ENCODE results near the gene FXYD4.
"Not testable (repeated sequence)": the region's sequence is repeated elsewhere in the genome, so short reads cannot be mapped to it uniquely, and the experiment has no call there.

Gene FXYD4

GRCh38 chr10:43376828-43377423, 5.5 kb downstream of the FXYD4 start:
- DNase-seq = no peak

DNA sequence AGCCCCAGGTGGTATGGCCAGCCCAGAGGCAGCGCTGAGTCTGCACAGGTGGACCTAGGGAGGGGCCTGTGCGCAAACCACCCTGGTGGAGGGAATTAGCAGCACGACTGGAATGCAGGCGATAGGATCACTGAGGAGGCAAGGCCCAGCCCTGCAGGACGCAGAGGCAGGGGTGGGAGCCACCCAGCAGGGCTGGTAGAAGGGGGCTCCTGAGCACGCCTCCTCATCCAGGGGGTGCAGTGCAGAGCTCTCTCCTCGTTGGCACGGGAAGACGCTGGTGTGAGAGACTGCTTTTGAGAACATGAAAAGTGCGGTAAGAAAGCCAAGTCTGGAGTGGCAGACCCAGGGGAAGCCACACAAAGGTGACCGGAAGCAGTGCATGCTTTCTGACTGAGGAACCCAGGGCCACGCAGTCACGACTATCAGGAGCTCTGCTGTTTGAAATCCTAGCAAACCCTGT, 6.0 kb downstream of the FXYD4 start:
- no peak for DNase-seq

- DNase-seq = no peak
Measured at GRCh38 chr10:43380610-43381222, 9.3 kb downstream of the FXYD4 start.

DNA sequence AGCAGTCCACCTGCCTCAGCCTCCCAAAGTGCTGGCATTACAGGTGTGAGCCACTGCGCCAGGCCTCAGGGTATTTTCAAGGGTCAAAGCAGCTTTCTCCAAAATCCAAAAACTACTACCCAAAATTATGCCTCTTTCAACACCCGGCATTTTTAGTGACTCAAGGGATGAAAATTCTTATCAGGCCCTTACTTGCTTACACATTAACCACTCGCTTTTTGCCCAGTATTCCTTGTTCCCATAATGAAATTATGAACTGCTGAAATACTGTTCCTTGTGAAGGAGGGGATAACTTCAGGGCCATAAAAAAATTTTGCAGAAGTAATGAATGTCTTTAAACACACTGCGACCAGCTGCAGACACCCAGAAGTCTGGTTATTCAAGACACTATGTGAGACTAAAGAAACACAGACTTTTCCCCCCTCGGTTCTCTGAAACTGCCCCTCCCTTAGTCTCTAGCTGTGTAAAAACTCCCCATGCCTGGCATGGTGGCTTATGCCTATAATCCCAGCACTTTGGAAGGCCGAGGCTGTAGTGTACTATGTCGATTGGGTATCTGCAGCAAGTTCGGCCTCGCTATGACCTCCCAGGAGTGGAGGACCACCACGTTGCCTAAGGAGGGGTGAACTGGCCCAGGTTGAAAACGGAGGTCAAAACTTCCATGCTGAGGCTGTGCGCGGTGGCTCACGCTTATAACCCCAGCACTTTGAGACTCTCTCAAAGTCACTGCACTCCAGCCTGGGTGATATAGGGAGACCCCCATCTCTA, 12.0 kb downstream of the FXYD4 start:
- DNase-seq = peak in 1 of 2 experiments; percentile 31

DNA sequence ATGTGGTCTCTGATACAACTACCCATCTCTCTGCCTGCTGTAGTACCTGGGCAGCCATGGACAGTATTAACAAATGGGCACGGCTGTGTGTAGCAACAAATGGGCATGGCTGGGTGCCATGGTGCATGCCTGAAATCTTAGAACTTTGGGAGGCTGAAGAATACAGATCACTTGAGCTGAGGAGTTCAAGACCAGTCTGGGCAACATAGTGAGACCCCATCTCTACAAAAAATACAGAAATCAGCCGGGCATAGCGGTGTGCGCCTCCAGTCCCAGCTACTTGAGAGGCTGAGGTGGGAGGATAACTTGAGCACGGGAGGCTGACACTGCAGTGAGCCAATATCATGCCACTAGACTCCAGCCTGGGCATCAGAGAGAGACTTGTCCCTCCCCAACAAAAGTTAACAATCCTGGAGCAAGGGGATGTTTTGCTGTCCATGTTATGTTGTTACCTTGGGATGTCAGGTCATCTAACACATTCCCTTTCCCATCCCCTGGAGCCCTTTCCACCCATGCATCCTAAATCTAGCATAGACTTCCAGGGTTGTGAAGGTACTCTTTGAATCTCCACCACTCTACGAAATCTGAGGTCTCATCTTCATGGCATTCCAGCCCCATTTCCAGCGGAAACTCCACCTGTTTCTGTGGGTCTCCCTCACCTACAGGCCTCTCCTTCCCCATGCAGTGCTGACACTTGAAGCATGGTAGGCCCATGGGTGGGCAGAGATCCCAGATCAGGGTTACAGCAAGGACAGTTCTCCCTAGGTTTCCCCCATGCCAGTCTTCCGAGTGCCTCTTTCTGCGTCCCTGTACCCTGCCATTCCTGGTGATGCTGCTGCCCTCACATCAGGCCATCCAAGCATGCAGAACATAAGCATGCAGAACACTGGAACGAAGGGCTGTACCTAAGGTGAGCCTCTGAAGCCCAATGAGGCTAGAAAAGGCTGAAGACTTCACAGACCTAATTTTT, 13.1 kb downstream of the FXYD4 start:
- DNase-seq = peak; percentile 61 to 69

DNA sequence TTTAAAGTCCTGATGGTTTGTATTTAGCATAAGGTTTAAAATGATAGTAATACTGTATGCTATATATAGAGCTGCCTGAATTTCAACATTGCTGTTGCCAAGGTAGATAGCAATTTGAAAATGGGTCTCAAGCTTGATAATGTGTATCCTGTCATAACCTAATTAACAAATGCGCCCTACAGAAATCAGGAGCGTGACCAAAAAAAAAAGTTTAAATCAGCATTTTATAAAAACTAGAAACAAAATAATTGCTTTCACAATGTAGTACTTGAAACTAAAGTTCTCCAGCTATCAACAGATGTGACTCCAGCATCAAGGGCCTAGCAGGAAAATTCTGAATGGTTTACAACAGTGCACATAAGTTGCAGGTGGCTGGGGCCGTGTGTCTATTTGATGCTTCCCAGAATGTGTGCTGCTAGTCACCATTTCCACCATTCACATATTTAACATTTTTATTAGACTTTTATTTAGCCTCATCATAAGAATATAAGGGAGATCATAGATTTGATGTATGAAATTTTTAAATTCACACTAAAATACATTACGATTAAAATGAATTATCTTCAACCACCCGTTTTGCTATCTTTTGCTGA, 14.1 kb downstream of the FXYD4 start:
- no peak for DNase-seq

DNA sequence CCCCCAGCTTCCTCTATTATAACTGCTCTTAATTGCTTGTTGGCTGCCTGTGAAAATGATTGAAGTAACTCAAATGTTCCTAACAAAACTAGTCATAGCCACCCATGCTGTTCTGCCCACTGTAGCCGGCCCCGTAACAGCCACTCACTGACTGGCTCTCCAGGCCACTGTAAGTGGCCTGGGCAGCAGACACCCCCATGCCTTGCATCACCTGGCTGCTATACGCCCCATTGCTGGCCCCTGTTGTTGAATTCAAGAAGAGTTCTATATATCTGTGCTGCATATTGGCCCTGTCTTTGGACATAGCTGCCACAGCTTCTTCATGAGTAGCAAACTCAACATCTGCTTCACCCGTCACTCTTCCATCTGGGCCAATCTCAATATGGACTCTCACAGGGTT, 15.1 kb downstream of the FXYD4 start:
- DNase-seq = peak in 1 of 2 experiments; percentile 34

- DNase-seq = no peak
Measured at GRCh38 chr10:43386981-43387677, 15.7 kb downstream of the FXYD4 start.

DNA sequence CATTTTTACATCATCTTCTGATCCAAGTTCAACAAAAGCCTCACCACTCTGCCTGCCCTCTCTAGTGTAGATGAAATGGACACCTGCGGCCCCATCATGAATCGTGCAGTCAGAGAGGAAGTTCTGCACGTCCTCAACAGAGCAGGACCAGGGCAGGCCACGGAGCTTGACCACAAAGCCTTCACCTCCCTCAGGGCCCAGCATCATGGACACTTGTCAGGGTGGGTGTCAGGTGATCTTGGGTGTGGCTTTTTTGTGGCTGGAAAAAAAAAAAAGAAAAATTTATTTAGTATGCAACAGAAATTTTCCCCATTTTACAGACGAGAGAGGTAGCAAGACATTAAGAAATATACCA, 16.2 kb downstream of the FXYD4 start:
- no peak for DNase-seq

GRCh38 chr10:43389867-43390266, 18.4 kb downstream of the FXYD4 start:
- DNase-seq = no peak

DNA sequence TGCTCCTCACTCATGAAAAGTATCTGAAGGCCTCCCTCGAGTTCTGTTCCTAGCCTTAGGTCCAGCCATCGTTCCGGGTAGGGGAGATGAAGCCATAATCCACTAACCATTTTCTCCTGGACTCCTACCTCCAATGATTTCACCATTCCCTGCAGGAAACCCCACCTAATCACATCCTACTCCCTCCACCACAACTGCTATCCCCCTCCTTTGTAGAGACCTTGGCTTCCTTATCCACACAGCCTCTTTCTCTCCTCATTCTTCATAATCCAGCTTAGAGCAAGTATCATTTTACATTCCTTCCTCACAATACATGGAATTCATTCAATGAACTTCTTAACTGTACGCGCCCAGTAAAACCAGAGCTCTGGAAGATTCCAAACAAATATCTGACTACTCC, 18.9 kb downstream of the FXYD4 start:
- DNase-seq = no peak

GRCh38 chr10:43390759-43391158, 19.3 kb downstream of the FXYD4 start:
- peak in 1 of 2 experiments; percentile 33 for DNase-seq

GRCh38 chr10:43391496-43391895, 20.1 kb downstream of the FXYD4 start:
- DNase-seq = no peak

DNA sequence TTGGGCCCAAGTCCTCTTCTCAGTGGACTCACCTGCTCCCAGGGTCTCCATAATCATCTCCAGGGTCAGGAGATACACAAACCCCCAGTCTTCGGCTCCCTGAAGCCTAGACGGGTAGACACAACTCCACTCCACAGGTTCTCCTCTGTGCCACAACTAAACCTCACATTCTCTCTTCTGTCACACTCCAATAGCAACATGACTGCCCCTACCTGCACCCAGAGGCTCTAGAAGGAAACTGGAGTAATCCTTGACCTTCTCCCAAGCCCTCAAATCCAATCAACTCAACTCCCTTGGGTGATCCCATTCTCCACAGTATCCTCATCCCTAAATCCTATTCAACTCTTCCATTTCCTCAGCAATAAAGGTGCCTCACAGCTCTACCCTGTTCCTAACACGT, 21.3 kb downstream of the FXYD4 start:
- DNase-seq = no peak

GRCh38 chr10:43393186-43393585, 21.8 kb downstream of the FXYD4 start:
- DNase-seq = not testable (repeated sequence)

DNA sequence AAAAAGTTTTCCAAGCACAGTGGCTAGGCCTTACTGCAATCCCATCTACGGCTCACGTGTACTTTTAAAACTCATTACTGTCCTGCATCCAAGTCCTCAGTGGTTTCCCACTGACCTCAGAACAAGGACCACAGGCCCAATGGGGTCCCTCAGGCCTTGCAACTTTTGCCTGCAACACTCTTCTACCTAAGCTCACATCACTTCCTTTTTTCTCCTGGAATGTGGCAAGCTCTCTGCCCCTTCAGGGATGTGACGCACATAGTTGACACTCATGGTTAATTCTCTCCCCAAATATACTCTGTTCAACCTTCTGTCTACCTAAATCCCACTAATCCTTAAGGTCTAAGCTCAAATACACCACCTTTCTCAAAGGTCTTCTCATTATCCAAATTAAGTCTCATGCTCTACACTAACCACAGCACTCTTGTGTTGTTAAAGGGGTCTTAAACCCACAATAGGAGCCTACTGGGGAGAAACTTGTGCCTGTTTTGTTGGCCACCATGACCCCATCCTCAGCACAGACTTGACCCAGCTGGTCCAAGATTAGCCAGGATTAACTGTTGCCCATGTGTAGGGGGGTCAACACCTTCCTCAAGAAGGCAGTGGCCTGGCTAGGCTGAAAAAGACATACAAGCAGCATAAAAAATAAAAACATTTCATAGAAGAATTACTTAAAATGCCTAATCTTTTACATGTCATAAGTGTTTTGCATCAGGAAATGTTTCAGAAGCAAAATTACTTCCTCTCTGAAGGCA, 22.3 kb downstream of the FXYD4 start:
- DNase-seq = no peak

GRCh38 chr10:43394868-43395267, 23.4 kb downstream of the FXYD4 start:
- no peak for DNase-seq

DNA sequence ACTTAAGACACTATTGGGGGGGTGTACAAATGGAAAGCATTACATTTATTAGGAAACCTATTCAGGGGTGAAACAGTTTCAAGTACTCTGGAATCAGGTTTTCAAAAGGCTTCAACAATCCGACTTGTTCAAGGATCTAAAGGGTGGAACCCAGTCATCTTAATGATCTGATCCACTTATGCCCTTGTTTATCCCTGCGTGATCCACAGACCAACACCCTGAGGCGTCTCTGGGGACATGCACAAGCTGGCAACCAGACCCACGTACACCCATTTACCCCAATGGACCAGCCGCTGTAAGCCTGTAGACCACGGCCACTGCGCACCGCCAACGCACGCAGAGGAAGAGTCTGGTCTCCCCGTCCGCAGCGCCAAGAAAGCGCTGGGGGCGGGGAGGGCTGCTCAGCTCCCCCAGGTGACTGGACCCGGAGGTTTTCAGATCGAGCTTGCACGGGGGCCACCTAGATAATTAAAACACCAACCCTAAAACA, 24.2 kb downstream of the FXYD4 start:
- peak; percentile 67 to 70 for DNase-seq

DNA sequence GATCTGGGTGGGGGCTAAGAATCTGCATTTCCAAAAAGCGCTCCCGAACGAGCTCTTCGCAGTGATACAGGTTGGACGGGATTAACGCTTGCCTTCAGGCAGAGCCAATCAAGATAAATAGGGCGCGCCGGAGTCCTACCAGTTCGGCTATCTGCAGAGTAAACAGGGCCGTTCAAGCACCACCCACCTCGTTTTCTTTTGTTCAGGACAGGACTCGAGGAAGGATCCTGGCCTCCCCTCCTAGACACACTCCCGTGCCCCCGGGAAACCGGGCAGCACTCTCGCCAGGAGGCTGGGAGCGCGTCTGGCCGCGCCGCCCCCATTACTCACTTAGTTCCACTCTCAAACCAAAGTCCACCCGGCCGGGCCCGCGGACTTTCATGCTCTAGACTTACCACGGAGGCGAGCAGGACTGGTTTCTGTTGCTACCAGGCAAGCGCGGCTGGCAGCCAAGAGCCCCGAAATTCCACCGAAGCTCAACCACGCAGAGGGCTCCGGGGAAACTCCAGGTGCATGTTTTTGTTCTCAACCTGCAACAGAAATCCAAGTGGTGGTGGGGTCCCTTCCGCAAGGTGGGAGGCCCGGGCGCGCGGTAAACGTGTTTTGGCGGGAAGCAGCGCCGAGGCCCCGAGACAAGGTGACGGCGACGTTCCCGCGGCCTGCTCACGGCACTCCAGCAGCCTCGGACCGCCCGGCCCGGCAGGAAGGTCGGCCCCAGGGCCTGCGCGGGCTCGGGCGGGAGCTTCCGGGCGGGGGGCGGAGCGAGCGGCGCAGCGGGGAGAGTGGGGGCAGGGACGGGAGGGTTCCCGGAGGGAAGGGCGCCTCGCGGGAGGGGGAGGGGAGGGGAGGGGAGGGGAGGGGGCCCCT, 24.9 kb downstream of the FXYD4 start:
- DNase-seq = peak; percentile 86 to 89

All from activated T-cell treated with anti-CD3 and anti-CD28 coated beads, Interleukin-2, amount 50 U/mL, for 48 hours (primary cell).